Stromal cell of bone marrow (primary cell): Measurements from ENCODE around the gene CEP131.

ENCODE experiments used
- DNase-seq: peaks from one replicate; pipeline ENCODE4 v3.0.0-alpha.2; 2012; ENCODE audit warnings: low read depth

CEP131 gene

DNA sequence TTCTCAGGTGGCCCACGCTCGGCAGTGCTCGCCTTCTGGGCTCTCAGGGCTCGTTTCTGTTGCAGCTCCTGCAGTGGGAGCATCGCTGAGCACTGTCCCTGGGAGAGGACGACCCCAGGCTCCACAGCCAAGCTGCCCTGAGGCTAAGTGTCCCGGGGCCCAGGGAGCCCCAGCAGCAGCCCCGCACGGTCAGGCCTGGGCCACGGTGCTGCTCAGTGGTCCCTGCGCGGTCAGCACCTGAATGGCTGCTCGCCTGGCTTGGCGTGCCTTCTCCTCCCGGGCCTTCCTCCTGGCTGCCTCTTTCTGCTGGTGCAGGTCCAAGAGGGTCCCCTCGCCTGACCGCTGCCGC, 23.3 kb downstream of the CEP131 start:
- no peak for DNase-seq

DNA sequence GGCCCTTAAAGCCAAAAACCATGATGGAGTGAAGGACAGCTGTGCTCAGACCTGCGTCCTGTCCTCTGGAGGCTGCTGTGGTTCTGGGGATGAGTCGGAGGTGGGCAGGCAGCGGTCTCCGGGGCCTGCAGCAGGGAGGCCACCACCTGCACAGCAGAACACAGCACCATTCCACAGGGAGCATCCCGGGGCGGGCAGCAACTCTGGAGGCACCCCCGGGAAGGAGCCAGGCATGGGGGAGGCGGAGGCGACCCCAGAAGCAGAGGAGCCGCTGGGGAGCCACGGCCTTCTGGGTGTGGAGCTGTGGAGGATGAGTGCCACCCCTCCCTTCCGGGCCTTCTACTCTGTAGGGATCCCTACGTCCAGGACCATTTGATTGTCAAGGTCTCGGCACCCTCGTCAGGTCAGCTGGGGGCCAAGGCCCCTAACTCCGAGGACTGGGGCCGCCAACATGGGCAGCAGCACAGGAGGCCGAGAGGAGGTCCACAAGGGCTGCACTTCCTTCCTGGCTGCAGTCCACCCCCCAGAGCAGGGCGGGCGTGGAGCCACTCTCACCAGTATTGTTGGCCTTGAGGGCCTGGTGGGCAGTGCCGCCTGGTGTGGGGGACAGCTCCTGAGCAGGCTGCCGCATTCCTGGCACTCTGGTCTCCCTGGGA, 23.8 kb downstream of the CEP131 start:
- DNase-seq = no peak

DNA sequence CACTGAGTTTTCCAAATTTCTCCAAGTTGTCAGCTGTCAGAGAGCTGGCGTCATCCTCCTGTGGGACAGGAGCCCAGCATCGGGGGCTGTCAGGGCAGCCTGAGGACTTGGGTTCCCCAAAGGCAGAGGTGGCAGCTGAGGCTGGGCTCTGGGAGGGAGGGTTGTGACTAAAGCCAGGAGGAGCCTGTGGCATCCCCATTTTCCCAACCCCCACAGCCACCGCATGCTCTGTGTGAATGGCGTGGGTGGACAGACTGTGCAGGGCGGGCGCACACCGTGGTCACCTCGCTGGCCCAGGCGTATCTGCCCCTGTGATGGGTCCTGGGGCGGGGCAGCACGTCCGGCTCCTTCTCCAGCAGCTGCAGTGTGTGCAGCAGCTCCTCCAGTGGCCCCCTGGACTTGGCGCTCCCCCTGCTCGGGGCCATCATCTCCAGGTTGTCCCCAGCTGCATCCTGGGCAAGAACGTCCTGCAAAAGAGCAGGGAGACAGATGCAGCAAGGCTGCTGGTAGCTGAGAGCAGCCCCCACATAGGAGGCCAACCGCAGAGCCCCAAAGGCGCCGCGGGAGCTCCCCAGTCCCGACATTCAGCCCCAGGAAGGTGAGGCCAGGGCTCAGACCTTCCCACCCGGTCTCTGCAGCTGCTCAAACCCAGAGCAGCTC, 24.8 kb downstream of the CEP131 start:
- DNase-seq = no peak

DNA sequence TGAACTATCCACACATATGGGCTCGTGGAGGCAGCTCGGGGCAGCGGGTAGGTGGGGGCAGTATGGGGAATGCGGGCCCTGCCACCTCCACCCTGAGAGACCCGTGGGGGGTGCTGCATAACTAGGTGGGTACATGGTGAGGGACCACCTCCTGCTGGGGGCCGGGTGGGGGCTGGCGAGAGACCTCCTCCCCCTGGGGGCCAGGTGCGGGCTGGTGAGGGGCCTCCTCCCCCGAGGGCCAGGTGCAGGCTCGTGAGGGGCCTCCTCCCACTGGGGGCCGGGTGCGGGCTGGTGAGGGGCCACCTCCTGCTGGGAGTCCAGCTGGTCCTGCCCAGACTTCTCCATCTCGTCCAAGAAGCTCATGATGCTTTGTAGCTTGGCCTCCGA, 25.4 kb downstream of the CEP131 start:
- DNase-seq = no peak

DNA sequence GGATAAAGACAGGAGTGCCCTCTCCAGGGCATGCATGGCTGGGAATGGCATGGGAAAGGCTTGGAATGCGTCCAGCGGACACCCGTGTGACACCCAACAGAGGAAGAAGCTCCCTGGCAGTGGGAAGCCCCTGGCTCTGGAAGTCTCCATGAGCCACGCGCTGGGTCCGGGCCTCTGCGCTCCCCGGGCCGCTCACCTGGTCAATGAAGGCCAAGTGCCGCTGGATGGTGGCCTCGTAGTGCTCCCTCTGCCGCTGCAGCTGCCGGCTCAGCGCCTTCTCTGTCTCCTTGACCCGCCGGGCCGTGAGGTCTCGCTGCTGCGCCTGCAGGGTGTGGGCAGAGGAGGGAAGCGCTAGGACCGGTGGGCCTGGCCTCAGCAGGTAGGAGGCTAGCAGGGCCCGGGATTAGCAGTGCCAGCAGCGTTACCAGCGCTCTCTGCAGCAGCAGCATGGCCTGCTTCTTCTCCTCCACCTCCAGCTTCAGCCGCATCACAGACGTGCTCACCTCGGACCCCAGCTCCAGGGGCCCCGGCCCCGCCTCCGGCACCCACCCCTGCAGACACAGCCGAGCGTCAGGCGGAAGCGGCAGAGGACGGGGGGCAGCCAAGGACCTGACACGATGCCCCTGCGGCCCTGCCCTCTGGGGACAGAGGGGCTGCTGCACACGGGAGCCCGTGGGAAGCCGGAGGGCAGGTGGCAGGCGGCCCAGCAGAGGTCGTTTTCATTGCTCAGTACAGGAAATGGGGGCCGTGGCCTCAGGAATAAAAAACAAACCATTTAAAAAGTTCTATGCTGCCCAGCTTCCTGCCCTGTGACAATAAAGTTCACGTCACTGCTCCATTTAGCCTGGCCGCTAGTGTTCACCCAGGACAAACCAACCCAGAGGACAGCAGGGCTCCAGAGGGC, 26.0 kb downstream of the CEP131 start:
- DNase-seq = no peak

DNA sequence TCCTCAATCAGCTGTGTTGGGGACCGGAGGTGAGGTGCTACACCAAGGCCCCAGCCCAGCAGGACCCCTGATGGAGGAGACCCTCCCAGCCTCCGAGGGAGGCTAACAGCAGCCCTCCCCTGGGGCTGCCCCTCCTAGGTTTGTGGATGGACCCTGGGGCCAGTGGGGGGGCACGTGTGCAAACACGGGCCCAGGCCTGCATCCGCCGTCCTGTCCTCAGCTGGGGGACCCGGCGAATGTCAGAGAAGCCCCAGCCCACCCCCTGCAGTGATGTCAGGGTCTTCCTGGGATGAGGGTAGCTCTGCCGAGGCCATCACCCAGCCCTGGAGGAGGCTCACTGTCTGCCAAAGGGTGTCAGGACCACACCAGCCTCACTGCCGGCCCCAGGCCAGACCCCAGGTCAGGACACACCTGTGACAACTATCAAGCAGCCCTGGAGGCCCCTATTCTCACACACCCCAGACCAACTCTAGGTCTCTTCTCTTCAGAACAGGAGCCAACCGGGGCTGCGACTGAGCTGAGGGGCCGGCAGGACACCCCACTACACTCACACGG, 26.7 kb downstream of the CEP131 start:
- DNase-seq = no peak

DNA sequence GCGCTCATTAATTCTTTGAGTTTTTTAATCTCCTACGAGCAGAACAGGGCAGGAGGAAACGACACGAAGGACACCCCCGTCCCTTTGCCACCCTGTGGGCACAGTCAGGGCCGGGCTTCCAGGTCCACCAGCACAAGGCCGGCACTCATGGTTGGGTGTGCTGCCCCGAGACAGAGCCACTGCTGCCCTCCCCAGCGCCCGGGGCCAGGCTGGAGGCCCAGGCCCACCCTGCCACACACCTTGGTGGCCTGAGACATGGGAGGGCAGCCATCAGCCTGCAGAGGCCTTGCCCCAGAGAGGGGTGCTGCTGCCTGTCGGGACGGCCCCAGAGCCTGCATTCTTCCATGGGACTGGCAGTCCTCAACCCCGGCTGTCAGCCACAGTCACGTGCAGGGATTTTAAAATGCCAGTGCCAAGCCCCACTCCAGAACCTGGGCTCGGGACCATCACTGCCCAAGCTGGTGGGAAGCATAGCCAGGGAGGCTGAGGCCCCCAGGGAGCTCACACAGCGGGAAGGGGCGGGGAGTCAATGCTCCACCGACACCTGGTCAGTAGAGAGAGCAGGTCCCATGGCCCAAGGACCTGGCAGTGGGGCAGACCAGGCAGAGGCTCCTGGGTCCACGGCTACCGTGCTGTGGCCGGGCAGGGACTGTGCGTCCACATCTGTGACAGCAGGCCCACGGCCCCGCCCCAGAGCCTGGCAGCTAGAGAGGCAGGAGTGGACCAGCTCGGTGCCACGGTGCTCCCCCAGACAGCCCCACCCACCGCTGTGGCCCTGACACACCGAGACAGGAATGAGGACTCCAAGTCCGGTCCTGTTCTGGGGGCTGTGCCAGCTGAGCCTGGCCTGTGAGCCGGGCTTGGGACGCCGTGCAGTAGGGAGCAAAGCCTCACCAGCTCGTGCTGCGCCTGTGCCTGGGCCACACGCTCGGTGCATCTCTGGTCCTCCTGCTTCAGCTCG, 27.5 kb downstream of the CEP131 start:
- no peak for DNase-seq

DNA sequence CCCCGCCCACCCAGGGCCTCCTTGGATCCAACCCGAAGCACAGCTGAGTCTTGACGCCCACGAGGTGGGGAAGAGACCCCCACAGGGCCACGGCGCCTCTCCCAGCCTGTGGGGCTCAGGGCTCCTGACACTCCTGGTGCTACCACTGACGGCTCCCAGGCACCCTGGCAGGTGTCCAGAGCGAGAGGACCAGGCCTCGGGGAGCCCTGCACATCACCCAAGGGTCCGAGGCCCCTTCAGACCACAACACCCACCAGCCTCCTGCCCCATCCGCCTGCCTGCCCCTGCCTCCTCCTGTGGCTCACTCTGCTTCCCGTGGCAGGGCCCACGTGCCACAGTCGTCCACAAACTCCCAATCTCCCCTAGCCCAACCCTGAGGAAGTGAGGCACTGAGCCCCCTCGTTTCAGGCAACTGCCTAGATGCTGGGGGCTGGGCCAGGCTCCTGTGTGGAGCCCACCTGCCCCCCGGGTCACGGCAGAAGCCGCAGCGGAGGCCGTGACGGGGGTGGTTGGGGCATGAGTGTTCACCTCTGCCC, 28.5 kb downstream of the CEP131 start:
- no peak for DNase-seq

DNA sequence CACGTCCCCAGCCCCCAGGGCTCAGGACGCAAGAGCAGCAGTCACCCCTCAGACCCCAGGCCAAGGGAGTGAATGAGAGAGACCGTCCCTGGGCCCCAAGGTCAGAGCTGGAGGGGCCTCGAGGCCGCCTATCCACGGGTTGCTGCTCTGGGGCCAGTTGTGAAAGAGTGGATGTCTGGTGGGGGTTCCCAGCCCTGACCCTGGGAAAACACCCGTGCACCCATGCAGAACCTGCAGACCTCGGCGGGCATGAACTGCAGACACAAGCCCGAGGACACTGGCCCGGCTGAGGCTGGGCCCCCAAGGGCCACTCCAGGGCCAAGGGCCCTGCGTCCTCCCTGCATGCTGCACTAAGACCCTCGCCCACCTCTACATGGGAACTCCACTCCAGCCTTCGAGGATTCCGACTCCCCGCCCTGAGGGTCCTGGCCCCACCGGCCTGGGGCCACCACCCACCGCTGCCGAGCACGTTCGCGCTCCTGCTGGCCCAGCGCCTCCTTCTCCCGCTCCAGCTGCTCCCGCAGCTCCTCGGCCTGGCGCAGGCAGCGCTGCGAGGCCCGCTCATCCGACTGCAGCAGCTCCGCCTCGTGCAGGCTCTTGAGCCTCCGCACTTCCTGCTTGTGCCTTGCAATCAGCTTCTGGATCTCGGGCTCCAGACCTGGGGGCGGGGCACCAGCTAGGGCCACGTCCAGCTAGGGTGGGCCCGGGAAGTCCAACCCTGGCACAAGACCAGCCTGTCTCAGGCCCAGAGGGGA, 29.1 kb downstream of the CEP131 start:
- DNase-seq = no peak

DNA sequence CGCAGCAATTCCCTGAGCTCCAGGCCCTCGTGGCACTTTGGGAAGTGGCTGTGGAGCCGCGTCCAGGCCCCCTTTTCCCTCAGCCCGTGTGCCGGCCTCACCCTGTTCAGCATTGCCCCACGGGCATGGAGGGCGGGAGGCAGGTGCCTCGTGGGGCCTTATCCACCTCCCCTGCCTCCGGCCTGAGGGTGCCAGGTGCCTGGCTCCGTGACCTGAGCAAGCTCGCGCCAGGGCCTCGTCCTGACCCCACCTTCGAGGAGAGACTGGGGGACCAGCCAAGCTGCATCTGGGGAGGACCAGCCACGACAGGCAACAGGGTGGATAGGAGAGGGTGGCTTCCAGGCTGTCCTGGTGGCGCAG, 29.7 kb downstream of the CEP131 start:
- no peak for DNase-seq

DNA sequence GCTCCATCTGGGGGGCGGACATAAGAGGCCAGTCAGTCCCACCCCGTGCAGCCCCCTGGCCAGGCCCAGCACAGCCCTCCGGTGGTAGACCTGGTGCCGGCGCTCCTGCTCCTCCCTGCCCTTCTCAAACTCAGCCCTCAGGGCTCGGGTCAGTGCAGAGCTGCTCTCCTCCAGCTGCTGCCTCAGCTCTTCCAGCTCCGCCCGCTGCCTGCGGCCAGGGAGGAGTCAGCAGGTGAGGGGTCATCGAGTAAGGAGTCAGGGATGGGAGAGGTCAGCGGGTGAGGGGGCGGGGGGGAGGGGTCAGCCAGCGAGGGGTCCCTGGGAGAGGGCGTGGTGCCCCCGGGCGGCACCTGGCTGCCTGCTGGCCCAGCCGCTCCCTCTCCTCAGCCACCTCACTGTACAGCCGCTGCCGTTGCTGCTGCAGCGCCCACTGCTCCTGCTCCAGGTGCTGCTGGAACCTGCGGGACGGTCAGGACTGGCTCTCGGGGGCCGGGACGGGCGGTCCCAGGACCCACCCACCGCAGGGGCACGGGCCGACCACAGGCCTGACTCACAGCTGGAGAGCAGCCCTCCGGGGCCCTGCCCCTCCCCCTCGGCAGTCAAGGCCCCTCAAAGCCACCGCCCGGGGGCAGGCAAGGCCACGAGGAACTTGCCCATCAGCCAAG, 30.2 kb downstream of the CEP131 start:
- DNase-seq = no peak

DNA sequence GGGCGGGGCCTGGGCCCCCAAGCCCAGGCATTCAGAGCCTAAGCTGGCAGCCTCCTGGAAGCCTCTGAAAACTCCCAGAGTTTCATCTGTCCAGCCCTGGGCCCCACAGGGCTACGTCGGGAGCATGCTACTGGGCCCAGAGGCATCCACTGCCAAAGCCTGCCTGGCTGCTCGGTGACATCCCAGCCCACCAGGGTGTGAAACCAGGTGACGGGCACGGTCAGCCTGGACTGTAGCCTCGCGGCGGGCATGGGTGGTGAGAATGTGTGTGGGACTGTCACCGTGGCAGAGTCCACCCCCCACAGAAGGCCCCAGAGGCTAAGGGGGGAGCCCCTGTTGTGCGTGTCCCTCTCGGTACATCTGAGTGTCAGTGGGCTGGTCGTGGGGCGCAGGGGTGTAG, 31.1 kb downstream of the CEP131 start:
- DNase-seq = no peak

DNA sequence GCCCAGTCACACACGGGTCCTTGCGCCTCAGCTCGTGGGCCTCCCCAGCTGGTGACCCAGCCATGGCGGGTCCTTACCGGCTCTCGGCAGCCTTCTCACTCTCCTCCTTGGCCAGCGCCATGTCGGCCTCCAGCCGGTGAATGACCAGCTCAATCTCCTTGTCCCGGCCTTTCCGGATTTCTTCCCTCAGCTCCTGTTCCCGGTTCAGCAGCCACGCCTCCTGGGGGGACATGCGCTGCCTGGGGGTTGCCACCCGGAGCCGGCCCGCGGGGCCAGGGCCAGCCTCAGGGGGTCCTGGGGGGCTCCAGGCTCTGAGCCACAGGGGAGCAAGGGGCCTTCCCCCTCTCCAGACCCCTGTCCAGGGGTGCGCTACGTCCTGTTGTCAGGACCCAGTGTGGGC, 31.6 kb downstream of the CEP131 start:
- no peak for DNase-seq

DNA sequence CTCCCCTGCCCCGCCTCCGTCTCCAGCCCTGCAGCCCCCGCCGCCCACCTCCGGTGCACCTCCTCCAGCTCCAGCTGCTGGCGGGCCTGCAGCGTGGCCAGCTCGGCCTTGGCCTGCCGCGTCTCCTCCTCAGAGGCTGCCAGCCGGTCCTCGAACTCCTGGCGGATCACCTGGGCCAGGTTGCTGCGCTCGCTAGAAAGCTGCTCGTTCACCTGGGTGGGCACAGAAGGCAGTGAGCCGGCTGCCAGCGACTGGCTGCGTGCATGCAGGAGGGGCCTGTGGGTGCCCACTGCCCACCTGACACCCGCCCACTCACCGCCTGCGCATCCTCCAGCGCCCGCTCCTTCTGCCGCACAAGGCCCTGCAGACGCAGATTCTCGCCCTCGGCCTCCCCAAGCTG, 32.2 kb downstream of the CEP131 start:
- no peak for DNase-seq

DNA sequence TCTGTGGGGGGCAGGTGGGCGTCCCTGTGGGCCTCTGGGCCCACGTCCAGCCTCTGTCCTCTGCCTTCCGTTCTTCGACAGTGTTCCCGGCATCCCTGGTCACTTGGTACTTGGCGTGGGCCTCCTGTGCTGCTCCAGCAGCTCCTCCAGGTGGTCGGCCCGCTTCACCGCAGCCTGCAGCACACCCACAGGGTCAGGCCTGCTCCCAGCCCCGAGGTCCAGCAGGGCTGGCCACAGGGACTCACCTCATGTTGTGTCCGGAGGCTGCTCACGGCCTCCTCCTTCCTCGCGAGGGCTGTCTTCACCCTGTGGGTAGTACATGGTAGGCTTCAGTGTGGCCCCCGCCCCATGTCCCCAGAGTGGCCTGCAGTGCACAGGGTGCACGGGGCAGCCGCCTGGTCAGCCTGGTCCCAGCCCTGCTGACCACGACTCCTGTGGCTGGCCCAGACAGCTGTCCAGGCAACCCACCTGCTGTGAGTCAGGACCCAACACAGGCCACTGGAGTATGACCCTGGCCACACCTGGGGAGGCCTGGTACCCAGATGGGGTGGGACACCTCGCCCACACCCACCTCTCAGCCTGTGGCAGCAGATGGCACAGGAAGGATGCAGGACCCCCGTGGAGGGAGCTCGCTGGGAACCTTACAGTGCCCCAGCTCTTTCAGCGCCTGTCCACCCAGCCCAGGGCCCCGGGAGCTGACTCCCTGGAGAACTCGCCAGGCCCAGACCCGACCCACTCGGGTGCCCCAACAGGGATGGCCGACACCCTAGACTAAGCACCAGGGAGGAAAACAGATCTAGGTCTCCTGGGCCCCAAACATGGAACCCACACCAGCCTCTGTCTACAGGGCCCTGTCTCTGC, 32.9 kb downstream of the CEP131 start:
- no peak for DNase-seq

DNA sequence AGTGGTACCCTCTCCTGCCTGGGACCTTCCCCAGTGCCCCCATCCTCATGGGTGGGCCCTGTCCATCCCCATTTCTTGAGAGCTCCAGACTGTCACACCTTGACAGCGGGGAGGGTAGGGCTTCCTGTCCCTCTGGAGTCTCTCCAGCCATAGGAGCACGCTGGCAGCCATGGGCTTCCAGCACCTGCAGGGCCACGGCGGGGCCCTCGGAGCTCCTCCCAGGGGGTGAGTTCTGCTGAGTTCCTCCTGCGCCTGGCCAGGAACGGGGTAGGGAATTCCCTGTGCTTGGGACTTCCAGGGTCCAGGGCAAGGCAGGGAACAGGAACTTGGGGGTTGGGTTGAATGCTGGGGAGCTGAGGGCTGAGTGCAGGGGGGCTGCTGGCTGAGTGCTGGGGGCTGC, 33.7 kb downstream of the CEP131 start:
- no peak for DNase-seq

DNA sequence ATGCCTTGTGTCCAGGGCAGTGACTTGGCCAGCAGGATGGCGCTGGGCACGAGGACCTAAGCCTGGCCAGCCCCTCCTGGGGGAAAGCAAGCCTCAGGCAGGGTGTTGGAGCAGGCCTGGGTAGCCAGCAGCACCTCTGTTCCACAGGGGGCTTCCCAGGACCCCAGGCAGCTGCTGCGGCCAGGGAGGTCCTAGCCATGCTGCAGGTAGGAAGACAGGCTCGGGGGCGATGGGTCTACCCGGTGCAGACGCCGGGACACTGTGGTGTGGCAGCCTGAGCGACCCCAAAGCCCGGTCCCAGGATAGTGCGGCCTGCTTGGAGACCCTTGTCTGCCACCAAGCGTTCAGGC, 34.3 kb downstream of the CEP131 start:
- DNase-seq = no peak

DNA sequence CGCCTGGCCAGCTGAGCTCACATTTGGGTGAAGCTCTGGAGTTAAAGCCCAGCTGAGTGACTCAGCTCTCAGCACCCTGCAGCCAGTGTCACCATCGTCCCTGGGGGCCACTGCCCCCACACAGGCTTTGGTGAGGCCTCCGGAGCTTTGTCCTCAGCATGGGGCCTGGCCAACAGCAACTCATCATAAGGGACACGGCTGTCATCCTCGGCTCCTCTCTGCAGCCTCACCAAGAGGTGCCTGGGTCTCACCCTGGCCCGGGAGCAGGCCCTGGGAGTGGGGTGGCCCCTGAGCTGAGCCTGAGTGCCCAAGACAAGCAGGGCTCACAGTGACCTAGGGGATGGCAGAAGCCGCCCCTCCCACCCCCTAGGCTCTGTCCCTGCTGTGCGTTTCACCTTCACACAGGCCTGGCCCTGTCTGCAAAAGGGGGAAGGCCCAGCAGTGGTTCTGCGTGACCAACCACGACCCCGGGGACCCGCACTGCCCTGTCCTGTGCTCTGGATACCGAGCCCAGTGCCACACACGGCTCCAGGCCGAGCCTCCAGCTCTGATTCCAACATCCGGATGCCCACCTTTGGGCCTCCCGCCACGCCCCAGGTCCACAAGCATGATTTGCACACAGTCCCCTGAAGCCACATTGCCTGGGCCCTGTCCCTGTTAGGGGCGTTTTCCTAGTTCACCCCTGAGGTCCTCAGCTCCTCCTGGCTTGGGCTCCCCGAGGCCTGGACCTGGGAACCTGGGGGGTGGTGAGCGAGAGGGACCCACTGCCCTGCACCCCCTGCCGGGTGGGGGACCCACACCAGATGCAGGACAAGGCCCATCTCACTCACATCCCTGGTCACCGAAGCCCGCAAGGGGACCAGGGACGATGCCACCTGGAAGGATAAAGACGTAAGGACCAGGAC, 34.9 kb downstream of the CEP131 start:
- DNase-seq = no peak
